Sciatic nerve (tissue), 2 donors: Measurements from ENCODE around the gene BMERB1. TPM values are rescaled to one million over a fixed set of nuclear protein-coding genes. Genes with fewer than 3 reads are reported as not detected.
A peak's percentile ranks its signal among the peaks of the same experiment; 100 is the strongest.

Experiments
- ATAC-seq: fragments of 200-7000 bp; cut with Tn5 transposase; one replicate; pipeline ENCODE4 v1.9.1; 2020; ENCODE audit warnings: mild to moderate bottlenecking, moderate library complexity
- DNase-seq: peaks from one replicate; pipeline ENCODE4 v3.0.0-alpha.2; 2020; ENCODE audit warnings: low spot score
- intact Hi-C: fragments of 100-400 bp; cut with DNase I; formaldehyde crosslinking; loops from one replicate; pipeline ENCODE4 v1.14.2; 2022
- total RNA-seq: library from RNA; stranded (reverse); fragmentation: NEBNext Ultra II Directional; extraction: Animal tissue kit (Norgen Biotek cat#: 25700); gene quantifications from one replicate; pipeline ENCODE4 v1.2.1, GENCODE V29; 2021
- donor health status: DM: no; HTN: no; CAD: no.
- donor health status: DM: no; HTN: no; CAD: no.

Gene BMERB1
- total RNA-seq, 1 donor from 2014 or later, result 40.0 TPM

DNA sequence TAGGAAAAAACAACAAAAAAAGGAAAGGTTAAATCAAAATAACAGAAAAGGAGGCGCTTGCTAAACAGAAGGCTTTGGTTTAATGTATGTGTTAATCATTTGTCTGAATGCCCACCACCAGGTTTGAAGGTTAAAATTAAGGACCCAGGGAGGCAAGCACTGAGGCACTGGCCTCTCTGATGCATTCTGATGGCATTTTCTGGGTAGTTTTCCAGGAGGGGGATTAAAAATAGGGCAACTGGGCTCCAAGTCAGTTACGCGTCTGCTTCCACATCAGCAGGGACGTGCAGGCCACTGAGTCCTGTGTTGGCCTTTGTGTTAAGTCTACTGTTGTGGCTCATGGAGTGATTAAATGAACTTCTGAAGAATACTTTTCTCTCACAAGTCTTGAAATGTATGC, 181.6 kb downstream of the BMERB1 start:
- intact Hi-C loops, result no loop called here

DNA sequence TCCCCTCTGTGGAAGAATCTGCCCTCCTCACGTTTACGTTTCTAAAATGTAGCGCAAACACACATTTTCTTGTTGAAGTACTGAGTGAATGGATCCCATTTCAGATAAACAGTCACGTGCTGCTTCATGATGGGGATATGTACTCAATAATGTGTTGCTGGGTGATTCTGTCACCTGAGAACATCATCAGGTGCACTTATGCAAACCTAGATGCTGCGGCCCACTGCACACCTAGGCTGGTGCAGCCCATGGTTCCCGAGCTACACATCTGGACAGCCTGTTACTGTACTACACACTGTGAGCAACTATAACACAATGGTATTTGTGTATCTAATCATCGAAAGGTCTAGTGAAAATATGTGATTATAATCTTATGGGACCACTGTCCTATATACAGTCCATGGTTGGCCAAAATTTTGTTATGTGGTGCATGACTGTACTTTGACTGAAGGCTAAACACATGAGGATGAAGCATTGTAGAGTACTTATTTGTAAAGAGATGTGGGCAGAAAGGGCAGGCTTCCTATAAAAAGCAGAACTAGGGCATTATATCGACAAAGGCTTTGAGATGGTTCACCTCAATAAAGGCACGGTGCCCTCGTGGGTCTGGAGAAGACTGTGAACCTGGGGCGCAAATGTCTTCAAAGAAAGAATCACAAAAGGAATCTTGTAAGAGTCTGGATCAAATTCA, 182.2 kb downstream of the BMERB1 start:
- ATAC-seq (no peak), DNase-seq (no peak)
- intact Hi-C loops, result no loop called here

More for the DNA sequence above, 181.6 kb downstream of the BMERB1 start:
- no peak for ATAC-seq
- no peak for DNase-seq

DNA sequence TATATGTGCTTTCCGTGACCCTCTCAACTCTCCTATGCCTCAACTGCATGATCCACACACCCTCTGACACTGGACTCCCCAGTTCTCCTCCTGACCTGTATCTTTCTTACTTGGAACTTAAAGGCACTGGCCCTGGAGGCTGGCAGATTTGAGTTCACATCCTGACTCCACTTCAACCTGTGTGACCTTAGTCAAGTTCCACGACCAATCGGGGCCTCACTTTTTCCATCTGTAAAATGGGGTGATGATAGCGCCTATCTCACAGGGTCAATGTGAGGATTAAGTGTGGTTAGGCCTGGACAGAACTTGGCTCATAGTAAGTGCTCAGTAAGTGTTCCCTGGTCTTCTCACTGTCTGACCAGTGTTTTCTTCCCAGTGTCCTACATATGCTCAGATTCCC, 183.5 kb downstream of the BMERB1 start:
- DNase-seq (no peak), ATAC-seq (no peak)
- intact Hi-C loops, result no loop called here

DNA sequence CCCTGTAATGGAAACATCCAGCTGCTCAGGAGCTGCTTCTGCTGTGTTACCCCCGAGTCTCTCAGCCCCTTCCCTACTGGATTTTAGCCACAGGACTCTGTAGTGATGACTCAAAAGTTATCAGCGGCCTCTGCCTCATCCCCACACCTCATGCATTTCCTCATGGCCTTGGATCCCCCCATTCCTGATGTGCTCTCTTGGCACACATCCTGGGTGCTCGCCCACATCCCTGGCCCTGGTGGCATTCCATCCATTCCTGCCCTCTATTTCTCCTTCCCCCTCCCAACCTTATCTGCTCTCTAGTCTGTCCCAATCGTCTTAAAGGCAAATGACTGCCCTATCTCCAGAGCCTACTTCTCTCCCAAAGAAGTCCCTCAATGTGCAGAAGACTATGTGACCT, 184.0 kb downstream of the BMERB1 start:
- intact Hi-C loops, result no loop called here
- no peak for DNase-seq

GRCh38 chr16:15620611-15621195, 186.3 kb downstream of the BMERB1 start:
- DNase-seq (no peak), ATAC-seq (no peak)
- intact Hi-C loops, result no loop called here

More for the DNA sequence above, 184.0 kb downstream of the BMERB1 start:
- ATAC-seq, result no peak

DNA sequence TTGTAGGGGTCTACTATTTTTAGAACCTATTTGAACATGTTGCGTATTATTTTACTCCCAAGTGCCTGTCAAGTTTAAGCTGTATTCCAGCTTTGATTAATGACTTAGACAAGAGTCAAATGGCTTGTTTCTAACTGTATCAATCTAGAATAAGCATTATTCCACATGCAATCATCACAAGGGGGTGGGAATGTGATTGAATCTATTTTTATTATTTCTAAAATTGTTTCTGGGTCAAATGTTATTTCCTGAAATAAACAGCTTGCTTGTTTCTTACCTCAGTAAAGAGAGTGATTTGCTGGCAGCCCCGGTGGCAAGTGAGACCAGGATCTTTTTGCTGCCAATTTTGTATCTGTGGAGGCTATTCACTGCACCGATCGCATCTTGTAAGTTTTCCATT, 187.1 kb downstream of the BMERB1 start:
- intact Hi-C loops, result no loop called here

DNA sequence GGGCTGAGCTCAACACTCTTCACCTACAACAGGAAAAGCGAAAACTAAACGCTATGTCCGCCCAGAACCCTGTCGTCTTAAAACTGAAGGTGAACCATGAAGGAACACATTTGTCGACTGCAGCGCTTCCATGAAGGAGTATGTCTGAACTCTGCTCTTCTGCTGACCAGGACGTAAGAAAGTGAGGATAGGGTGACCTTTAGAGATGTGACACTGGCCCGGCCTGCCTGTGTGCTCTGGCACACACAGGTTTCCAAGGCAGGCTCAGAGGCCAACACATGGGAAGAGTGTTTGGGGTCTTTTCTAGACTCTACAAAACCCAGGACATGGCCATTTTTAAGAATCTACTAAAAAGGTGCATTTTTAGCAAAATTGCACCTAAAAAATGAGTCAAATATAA, 187.5 kb downstream of the BMERB1 start:
- intact Hi-C loops, result no loop called here
- DNase-seq (no peak), ATAC-seq (no peak)

More for the DNA sequence above, 187.1 kb downstream of the BMERB1 start:
- ATAC-seq (no peak), DNase-seq (no peak)

GRCh38 chr16:15631730-15632409, 197.5 kb downstream of the BMERB1 start:
- intact Hi-C loops, result loop anchor here (10.0 kb wide), 1 partner anchor 167 kb away; no protein-coding TSS in a partner anchor
- DNase-seq (no peak), ATAC-seq (no peak)

- DNase-seq (no peak), ATAC-seq (no peak)
- intact Hi-C loops, result loop anchor here (10.0 kb wide), 1 partner anchor 171 kb away; no protein-coding TSS in a partner anchor
Measured at GRCh38 chr16:15635926-15636325, 201.5 kb downstream of the BMERB1 start.

DNA sequence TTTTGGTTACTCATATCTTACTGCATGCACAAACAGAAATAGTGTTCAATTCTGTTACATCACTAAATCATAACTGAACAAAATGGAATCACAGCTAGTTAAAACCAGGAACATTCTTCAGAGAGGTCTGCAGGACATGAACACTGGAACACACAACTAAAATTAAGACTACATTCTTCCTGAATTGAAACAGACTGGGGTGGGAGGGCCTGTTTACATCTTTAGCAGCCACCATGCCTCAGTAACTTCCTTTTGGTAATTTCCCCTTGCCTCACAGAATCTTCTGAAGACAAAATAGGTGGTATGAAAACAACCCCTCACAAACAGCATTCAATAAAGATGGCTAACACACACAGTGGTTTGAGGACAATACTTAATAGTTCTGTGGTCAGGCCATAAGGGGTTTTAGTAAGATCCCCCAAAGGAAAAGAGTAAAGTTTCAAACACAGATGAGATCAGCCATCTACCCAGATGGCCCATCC, 202.0 kb downstream of the BMERB1 start:
- no peak for DNase-seq
- ATAC-seq, result peak; percentile 44
- intact Hi-C loops, result loop anchor here (10.0 kb wide), 1 partner anchor 172 kb away; no protein-coding TSS in a partner anchor

Other genes with a start within 250 kb of the BMERB1 start
- 19.9 TPM for gene NPIPA5, start 56.3 kb upstream of the BMERB1 start, total RNA-seq
- gene MPV17L, start 38.8 kb upstream of the BMERB1 start, total RNA-seq, result 7.9 TPM
- 138 TPM for gene MARF1, start 208.6 kb downstream of the BMERB1 start, total RNA-seq
- gene NDE1, start 215.7 kb downstream of the BMERB1 start, total RNA-seq, result 42.9 TPM